Neural cell (in vitro differentiated cells): ENCODE results near the gene TRAPPC1.

ENCODE experiments used
- EP300 ChIP-seq: fragments of 450-650 bp; conservative IDR thresholded peaks from 2 replicates; pipeline ENCODE4 v1.6.1; 2014; ENCODE audit warnings: antibody characterized with exemption, mild to moderate bottlenecking, moderate library complexity; ENCODE audit not compliant: poor library complexity, severe bottlenecking
- EZH2 ChIP-seq: fragments of 200-600, 300-800 bp; shearing (Covaris generic), sonication (generic); IDR thresholded peaks from 2 replicates; pipeline ENCODE4 v1.6.1; 2014; ENCODE audit warnings: antibody characterized with exemption, low read length, borderline replicate concordance, mild to moderate bottlenecking; ENCODE audit not compliant: insufficient read depth, poor library complexity, severe bottlenecking

DNA sequence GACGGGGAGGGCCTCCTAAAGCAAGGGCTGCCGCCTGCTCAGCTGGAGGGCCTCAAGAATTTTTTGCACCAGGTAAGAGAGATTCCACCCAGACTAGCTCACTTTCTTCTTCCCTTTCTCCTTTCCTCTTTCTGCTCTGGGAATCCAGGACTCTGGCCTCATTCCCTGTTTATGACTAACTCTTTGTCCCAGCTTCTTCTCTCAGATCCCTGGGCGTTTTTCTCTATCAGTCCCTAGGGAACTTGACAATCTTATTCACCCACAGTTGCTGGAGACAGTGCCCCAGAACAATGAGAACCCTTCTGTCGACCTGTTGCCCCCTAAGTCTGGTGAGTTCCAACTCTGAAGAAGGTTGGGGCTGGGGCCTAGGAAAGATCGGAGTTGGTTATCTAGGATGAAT is 15.9 kb upstream of the TRAPPC1 start:
- no peak for TF ChIP-seq EP300
- TF ChIP-seq EZH2, result no peak
